Neural cell (in vitro differentiated cells): ENCODE data around the gene RNU7-1. TPM values are rescaled to one million over a fixed set of nuclear protein-coding genes. Genes with fewer than 3 reads are reported as not detected.

Experiments used
- H2AFZ ChIP-seq: fragments of 200-600, 300-800 bp; sonication (generic), shearing (Covaris generic); 2 replicates; pipeline ENCODE4 v1.6.0; 2014; ENCODE audit warnings: low read depth, mild to moderate bottlenecking, antibody characterized with exemption, low read length, moderate library complexity
- H3F3A ChIP-seq: fragments of 200-600 bp; shearing (Covaris generic); 2 replicates; pipeline ENCODE4 v1.6.1; 2016; ENCODE audit warnings: mild to moderate bottlenecking, moderate library complexity, mixed read lengths, antibody characterized with exemption, low read length; ENCODE audit not compliant: insufficient read depth, poor library complexity, severe bottlenecking
- H3K27ac ChIP-seq: fragments of 200-600, 300-800 bp; sonication (generic), shearing (Covaris generic); 2 replicates; pipeline ENCODE4 v1.5.1; 2014; ENCODE audit warnings: mild to moderate bottlenecking, low read length, moderate library complexity
- H3K27me3 ChIP-seq: fragments of 300-800, 200-600 bp; sonication (generic), shearing (Covaris generic); 2 replicates; pipeline ENCODE4 v1.6.0; 2014; ENCODE audit warnings: mild to moderate bottlenecking, low read depth, low read length, moderate library complexity; ENCODE audit not compliant: insufficient read depth
- H3K36me3 ChIP-seq: fragments of 300-800, 200-600 bp; sonication (generic), shearing (Covaris generic); 2 replicates; pipeline ENCODE4 v1.5.1; 2014; ENCODE audit warnings: mild to moderate bottlenecking, antibody characterized with exemption, low read length, moderate library complexity; ENCODE audit not compliant: insufficient read depth
- H3K4me2 ChIP-seq: fragments of 300-800, 200-600 bp; sonication (generic), shearing (Covaris generic); 2 replicates; pipeline ENCODE4 v1.6.0; 2014; ENCODE audit warnings: mild to moderate bottlenecking, low read length
- H3K4me3 ChIP-seq: fragments of 300-800, 200-600 bp; sonication (generic), shearing (Covaris generic); 2 replicates; pipeline ENCODE4 v1.5.1; 2014; ENCODE audit warnings: mild to moderate bottlenecking, low read length, moderate library complexity
- H3K79me2 ChIP-seq: fragments of 200-600 bp; shearing (Covaris generic); replicated peaks from 2 replicates; pipeline ENCODE4 v1.6.0; 2014; ENCODE audit warnings: mild to moderate bottlenecking, low read length, moderate library complexity; ENCODE audit not compliant: insufficient read depth
- H3K9ac ChIP-seq: fragments of 300-800, 200-600 bp; sonication (generic), shearing (Covaris generic); 2 replicates; pipeline ENCODE4 v1.6.1; 2016; ENCODE audit warnings: mild to moderate bottlenecking, low read length, mixed read lengths
- H3K9me2 ChIP-seq: fragments of 200-600 bp; shearing (Covaris generic); 2 replicates; pipeline ENCODE4 v1.6.1; 2016; ENCODE audit warnings: mild to moderate bottlenecking, low read length, mixed read lengths; ENCODE audit not compliant: insufficient read depth
- H3K9me3 ChIP-seq: fragments of 200-600, 300-800 bp; sonication (generic), shearing (Covaris generic); 2 replicates; pipeline ENCODE4 v1.6.1; 2016; ENCODE audit warnings: mild to moderate bottlenecking, mixed run types, low read length, moderate library complexity, mixed read lengths
- H4K20me1 ChIP-seq: fragments of 200-600 bp; shearing (Covaris generic); 2 replicates; pipeline ENCODE4 v1.6.1; 2016; ENCODE audit warnings: mild to moderate bottlenecking, mixed run types; ENCODE audit not compliant: insufficient read depth
- EP300 ChIP-seq: fragments of 450-650 bp; conservative IDR thresholded peaks from 2 replicates; pipeline ENCODE4 v1.6.1; 2014; ENCODE audit warnings: antibody characterized with exemption, mild to moderate bottlenecking, moderate library complexity; ENCODE audit not compliant: poor library complexity, severe bottlenecking
- MXI1 ChIP-seq: fragments of 450-650 bp; conservative IDR thresholded peaks from 2 replicates; pipeline ENCODE4 v1.6.1; 2014; ENCODE audit warnings: antibody characterized with exemption, mild to moderate bottlenecking; ENCODE audit not compliant: poor library complexity, severe bottlenecking
- POLR2AphosphoS5 ChIP-seq: IDR thresholded peaks from 2 replicates; pipeline ENCODE4 v1.6.1; 2012
- RAD21 ChIP-seq: fragments of 450-650 bp; conservative IDR thresholded peaks from 2 replicates; pipeline ENCODE4 v1.6.1; 2014; ENCODE audit warnings: antibody characterized with exemption, mild to moderate bottlenecking, moderate library complexity
- SMC3 ChIP-seq: fragments of 450-650 bp; conservative IDR thresholded peaks from 2 replicates; pipeline ENCODE4 v1.6.1; 2014; ENCODE audit warnings: antibody characterized with exemption, mild to moderate bottlenecking, moderate library complexity; ENCODE audit not compliant: poor library complexity
- TAF1 ChIP-seq: IDR thresholded peaks from 2 replicates; pipeline ENCODE4 v1.6.1; 2012; ENCODE audit warnings: low read depth
- polyA plus RNA-seq: library from polyadenylated mRNA; depleted of rRNA; stranded (reverse); fragments of >200 nt; gene quantifications from 2 replicates; pipeline ENCODE4 v1.2.3, GENCODE V29; 2014
- small RNA-seq, 3 experiments: library from RNA; depleted of rRNA; stranded (forward); fragments of <200 nt; gene quantifications; one replicate each; pipeline ENCODE3, GENCODE V24; 2012
- TF ChIP-seq, protein P1 (sequence below): fragments of 450-650 bp; IDR thresholded peaks from 2 replicates; pipeline ENCODE4 v1.5.1; 2014; ENCODE audit warnings: antibody characterized with exemption, mild to moderate bottlenecking, moderate library complexity; ENCODE audit not compliant: poor library complexity, severe bottlenecking
- TF ChIP-seq, protein P2 (sequence below): IDR thresholded peaks from 2 replicates; pipeline ENCODE4 v1.6.1; 2012; ENCODE audit warnings: borderline replicate concordance

Gene RNU7-1
- polyA plus RNA-seq, 1 donor from 2014 or later = not detected

DNA sequence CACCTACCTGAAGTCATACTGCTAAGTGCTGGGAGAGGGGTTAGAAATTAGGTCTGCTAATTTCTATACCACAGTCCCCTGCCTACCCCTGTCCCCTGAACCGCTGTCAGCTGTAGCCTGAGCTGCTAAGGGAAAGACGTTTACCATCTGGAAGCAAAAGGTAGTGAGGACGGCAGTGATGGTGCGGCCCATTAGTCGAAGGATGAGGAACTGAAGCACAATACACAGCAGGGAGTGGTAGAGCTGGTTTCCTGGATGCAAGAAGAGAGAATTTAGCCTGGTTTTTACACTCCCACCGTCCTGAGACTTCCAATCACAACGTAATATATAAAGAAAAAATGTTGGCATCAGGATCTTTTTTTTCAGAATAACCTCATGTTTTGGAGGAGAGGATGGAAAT is 38.9 kb downstream of the RNU7-1 start:
- peaks cover 8% of the 10 kb centered on the region for H3K36me3 ChIP-seq
- no peak overlapping the region for H3K27ac ChIP-seq
- no peaks in the 10 kb centered on the region for H3F3A ChIP-seq
- H3K4me2 ChIP-seq = no peak overlapping the region
- no peaks in the 10 kb centered on the region for H3K79me2 ChIP-seq
- no peak overlapping the region for H3K9ac ChIP-seq
- no peak overlapping the region for H3K4me3 ChIP-seq
- H4K20me1 ChIP-seq = no peaks in the 10 kb centered on the region
- no peaks in the 10 kb centered on the region for H3K9me3 ChIP-seq
- H3K9me2 ChIP-seq = no peaks in the 10 kb centered on the region
- TF ChIP-seq SMC3 (no peak), EP300 (no peak), TAF1 (no peak), POLR2AphosphoS5 (no peak), MXI1 (no peak), RAD21 (no peak)
- no peaks in the 10 kb centered on the region for H3K27me3 ChIP-seq
- H2AFZ ChIP-seq = no peak overlapping the region

DNA sequence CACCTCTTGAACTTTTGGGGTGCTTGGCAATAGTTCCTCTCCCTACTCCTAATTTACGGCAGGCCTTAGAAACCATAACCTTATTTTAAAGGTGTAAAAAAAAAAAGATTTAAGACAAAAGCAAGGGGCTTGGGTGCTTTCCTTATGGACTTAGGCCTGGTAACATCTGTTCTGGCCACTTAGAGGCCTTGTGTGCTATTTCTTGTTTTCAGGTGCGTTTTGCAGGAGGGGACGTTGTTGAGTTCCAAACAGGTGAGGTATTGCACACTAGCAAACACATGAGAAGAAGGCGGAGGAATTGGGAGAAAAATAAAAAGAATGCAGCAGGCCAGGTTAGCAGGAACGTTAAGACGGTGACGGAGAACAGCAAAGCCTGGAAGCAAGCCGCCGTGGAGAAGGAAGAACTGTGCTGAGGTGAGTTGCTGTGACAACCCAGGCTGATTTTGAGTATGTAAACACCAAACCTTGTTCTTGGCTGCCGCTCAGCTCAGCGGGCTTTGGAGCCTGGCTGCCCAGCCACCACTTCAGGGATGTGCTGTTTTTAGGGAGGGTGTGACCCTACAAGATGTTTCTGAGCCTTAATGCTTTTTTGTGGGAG is 44.4 kb downstream of the RNU7-1 start:
- Histone ChIP-seq H3K27ac (no peak overlapping the region), H3K9ac (no peak overlapping the region), H2AFZ (no peak overlapping the region), H3K4me3 (no peak overlapping the region), H3K9me3 (no peaks in the 10 kb centered on the region), H3K9me2 (no peaks in the 10 kb centered on the region), H3F3A (no peaks in the 10 kb centered on the region), H3K36me3 (no peaks in the 10 kb centered on the region), H4K20me1 (no peaks in the 10 kb centered on the region), H3K79me2 (no peaks in the 10 kb centered on the region), H3K27me3 (no peaks in the 10 kb centered on the region), H3K4me2 (no peak overlapping the region)
- TF ChIP-seq TAF1 (no peak), EP300 (no peak), POLR2AphosphoS5 (no peak), MXI1 (no peak)
- TF ChIP-seq, protein P1, sequence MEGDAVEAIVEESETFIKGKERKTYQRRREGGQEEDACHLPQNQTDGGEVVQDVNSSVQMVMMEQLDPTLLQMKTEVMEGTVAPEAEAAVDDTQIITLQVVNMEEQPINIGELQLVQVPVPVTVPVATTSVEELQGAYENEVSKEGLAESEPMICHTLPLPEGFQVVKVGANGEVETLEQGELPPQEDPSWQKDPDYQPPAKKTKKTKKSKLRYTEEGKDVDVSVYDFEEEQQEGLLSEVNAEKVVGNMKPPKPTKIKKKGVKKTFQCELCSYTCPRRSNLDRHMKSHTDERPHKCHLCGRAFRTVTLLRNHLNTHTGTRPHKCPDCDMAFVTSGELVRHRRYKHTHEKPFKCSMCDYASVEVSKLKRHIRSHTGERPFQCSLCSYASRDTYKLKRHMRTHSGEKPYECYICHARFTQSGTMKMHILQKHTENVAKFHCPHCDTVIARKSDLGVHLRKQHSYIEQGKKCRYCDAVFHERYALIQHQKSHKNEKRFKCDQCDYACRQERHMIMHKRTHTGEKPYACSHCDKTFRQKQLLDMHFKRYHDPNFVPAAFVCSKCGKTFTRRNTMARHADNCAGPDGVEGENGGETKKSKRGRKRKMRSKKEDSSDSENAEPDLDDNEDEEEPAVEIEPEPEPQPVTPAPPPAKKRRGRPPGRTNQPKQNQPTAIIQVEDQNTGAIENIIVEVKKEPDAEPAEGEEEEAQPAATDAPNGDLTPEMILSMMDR = no peak
- TF ChIP-seq, protein P2, sequence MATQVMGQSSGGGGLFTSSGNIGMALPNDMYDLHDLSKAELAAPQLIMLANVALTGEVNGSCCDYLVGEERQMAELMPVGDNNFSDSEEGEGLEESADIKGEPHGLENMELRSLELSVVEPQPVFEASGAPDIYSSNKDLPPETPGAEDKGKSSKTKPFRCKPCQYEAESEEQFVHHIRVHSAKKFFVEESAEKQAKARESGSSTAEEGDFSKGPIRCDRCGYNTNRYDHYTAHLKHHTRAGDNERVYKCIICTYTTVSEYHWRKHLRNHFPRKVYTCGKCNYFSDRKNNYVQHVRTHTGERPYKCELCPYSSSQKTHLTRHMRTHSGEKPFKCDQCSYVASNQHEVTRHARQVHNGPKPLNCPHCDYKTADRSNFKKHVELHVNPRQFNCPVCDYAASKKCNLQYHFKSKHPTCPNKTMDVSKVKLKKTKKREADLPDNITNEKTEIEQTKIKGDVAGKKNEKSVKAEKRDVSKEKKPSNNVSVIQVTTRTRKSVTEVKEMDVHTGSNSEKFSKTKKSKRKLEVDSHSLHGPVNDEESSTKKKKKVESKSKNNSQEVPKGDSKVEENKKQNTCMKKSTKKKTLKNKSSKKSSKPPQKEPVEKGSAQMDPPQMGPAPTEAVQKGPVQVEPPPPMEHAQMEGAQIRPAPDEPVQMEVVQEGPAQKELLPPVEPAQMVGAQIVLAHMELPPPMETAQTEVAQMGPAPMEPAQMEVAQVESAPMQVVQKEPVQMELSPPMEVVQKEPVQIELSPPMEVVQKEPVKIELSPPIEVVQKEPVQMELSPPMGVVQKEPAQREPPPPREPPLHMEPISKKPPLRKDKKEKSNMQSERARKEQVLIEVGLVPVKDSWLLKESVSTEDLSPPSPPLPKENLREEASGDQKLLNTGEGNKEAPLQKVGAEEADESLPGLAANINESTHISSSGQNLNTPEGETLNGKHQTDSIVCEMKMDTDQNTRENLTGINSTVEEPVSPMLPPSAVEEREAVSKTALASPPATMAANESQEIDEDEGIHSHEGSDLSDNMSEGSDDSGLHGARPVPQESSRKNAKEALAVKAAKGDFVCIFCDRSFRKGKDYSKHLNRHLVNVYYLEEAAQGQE = no peak

Small RNAs within 50 kb of the gene (small RNA-seq; reads per million reads assigned to genes)
- gene MIR141 (1.5 to 6.0 (median 3.2) reads per million in 3 experiments), gene MIR200C (21.7 to 42.8 (median 31.2) reads per million in 3 experiments), gene RNU7-1 (0 reads per million in 3 experiments), gene SCARNA12 (0 to 2.2 (median 2.2) reads per million in 3 experiments)

Other genes starting within 250 kb of the RNU7-1 start
- 2.1 and 4.4 TPM in 2 replicates for gene PIANP, start 243.0 kb upstream of the RNU7-1 start, polyA plus RNA-seq
- gene COPS7A, start 219.8 kb upstream of the RNU7-1 start, polyA plus RNA-seq = 45.8 and 50.2 TPM in 2 replicates
- 134 and 176 TPM in 2 replicates for gene MLF2, start 190.7 kb upstream of the RNU7-1 start, polyA plus RNA-seq
- gene PTMS, start 177.5 kb upstream of the RNU7-1 start, polyA plus RNA-seq = 504 and 557 TPM in 2 replicates
- 1.4 and 2.0 TPM in 2 replicates for gene LAG3, start 171.3 kb upstream of the RNU7-1 start, polyA plus RNA-seq
- gene CD4, start 154.3 kb upstream of the RNU7-1 start, polyA plus RNA-seq = not detected in 2 replicates
- gene GPR162, start 122.0 kb upstream of the RNU7-1 start, polyA plus RNA-seq = 82.8 and 117 TPM in 2 replicates
- gene P3H3, start 115.4 kb upstream of the RNU7-1 start, polyA plus RNA-seq = 58.9 and 66.1 TPM in 2 replicates
- gene GNB3, start 102.9 kb upstream of the RNU7-1 start, polyA plus RNA-seq = 18.8 and 19.0 TPM in 2 replicates
- gene CDCA3, start 92.5 kb upstream of the RNU7-1 start, polyA plus RNA-seq = 4.1 and 7.3 TPM in 2 replicates
- gene USP5, start 91.7 kb upstream of the RNU7-1 start, polyA plus RNA-seq = 120 and 130 TPM in 2 replicates
- gene TPI1, start 76.3 kb upstream of the RNU7-1 start, polyA plus RNA-seq = 288 and 292 TPM in 2 replicates
- gene SPSB2, start 70.5 kb upstream of the RNU7-1 start, polyA plus RNA-seq = 12.8 and 14.2 TPM in 2 replicates
- 13.6 and 20.5 TPM in 2 replicates for gene LRRC23, start 39.0 kb upstream of the RNU7-1 start, polyA plus RNA-seq
- 193 and 228 TPM in 2 replicates for gene ENO2, start 29.2 kb upstream of the RNU7-1 start, polyA plus RNA-seq
- gene ATN1, start 15.9 kb upstream of the RNU7-1 start, polyA plus RNA-seq = 9.2 and 13.7 TPM in 2 replicates
- gene C12orf57, start 206 bp downstream of the RNU7-1 start, polyA plus RNA-seq = 477 and 500 TPM in 2 replicates
- not detected in 2 replicates for gene PTPN6, start 7.5 kb downstream of the RNU7-1 start, polyA plus RNA-seq
- 210 and 230 TPM in 2 replicates for gene PHB2, start 26.8 kb downstream of the RNU7-1 start, polyA plus RNA-seq
- 27.3 and 33.2 TPM in 2 replicates for gene EMG1, start 27.1 kb downstream of the RNU7-1 start, polyA plus RNA-seq
- 10.8 and 14.4 TPM in 2 replicates for gene LPCAT3, start 74.7 kb downstream of the RNU7-1 start, polyA plus RNA-seq
- gene C1S, start 116.9 kb downstream of the RNU7-1 start, polyA plus RNA-seq = 4.9 and 12.6 TPM in 2 replicates
- 1.7 and 1.9 TPM in 2 replicates for gene C1R, start 148.6 kb downstream of the RNU7-1 start, polyA plus RNA-seq
- 2.1 and 2.8 TPM in 2 replicates for gene C1RL, start 165.4 kb downstream of the RNU7-1 start, polyA plus RNA-seq
- gene RBP5, start 185.1 kb downstream of the RNU7-1 start, polyA plus RNA-seq = 1.9 TPM in 1 of 2 replicates, not detected in the other
- 55.6 and 61.0 TPM in 2 replicates for gene CLSTN3, start 186.6 kb downstream of the RNU7-1 start, polyA plus RNA-seq
- 63.9 and 74.5 TPM in 2 replicates for gene PEX5, start 245.9 kb downstream of the RNU7-1 start, polyA plus RNA-seq